GM23248 (cell line): ENCODE measurements around the gene MAST3.

Source experiments
- EZH2 ChIP-seq: fragments of 200-600 bp; sonication (generic); IDR thresholded peaks from 2 replicates; pipeline ENCODE4 v1.6.1; 2018; ENCODE audit warnings: antibody characterized with exemption, mild to moderate bottlenecking; ENCODE audit not compliant: insufficient read depth, poor library complexity, severe bottlenecking
- EZH2phosphoT487 ChIP-seq: fragments of 200-600 bp; sonication (generic); IDR thresholded peaks from 2 replicates; pipeline ENCODE4 v1.6.1; 2018; ENCODE audit warnings: antibody characterized with exemption, moderate library complexity, mild to moderate bottlenecking, low read depth; ENCODE audit not compliant: insufficient read depth

GRCh38 chr19:18161636-18162002 lies 64.0 kb downstream of the MAST3 start:
- no peak for TF ChIP-seq EZH2
- no peak for TF ChIP-seq EZH2phosphoT487
